ENCODE data around the gene ADGRG3.

ADGRG3 gene

DNA sequence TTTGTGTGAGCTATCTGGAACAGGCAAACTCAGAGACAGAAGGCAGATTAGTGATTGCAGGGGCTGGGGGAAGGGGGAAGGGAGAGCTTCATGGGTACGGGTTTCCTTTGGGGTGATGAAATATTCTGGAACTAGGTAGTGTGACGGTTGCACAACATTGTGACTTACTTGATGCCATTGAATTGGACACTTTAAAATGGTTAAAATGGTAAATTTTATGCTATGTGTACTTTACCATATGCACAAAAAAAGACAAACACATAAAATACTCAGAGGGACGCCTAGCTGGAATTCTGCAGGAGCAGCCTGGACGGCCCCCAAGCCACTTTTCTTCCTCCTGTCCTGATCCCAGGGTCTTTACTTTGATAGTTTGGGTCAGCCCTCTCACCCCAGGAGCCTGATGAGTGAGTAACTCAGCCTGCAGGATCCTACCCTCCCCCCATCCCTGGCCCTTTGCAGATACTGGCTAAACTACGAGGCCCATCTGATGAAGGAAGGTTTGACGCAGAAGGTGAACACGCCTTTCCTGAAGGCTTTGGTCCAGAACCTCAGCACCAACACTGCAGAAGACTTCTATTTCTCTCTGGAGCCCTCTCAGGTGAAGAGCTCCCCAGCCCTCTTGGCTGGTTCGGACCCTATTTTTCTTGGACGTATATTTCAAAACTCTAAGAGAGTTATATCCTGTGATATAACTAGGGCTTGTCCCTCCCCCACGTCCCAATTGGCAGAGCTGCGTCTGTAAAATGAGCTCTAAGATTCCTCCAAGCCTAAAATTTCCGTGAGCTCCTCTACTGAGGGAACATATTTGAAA lies 7.8 kb downstream of the ADGRG3 start:
- CTCF ChIA-PET: interaction anchor here (0.7 to 2.9 kb wide), 9 partner anchors 10 to 94 kb away, joined by 3 to 16 read pairs (median 5); partner anchors contain the start of gene KATNB1
- Histone ChIP-seq H3K36me3 (ENCODE audit: control insufficient read depth in 4 of 4, insufficient read depth in 4 of 4, low read length in 3 of 4) (no peaks in the 10 kb centered on the region), H3K4me1 (ENCODE audit: control extremely low read depth in 1 of 4, control insufficient read depth in 4 of 4, insufficient read depth in 4 of 4, low read length in 3 of 4) (peaks cover 3 to 58% (median 53%) of the 10 kb centered on the region in 4 experiments), H3K9me3 (ENCODE audit: control extremely low read depth in 1 of 5, control insufficient read depth in 4 of 5, insufficient read depth in 2 of 5, low read depth in 1 of 5, low read length in 4 of 5) (no peaks in the 10 kb centered on the region), H3K4me3 (ENCODE audit: control insufficient read depth in 1 of 7, extremely low read depth in 1 of 7, insufficient read depth in 4 of 7, low read depth in 2 of 7, low read length in 6 of 7) (peak overlapping the region in 1 of 7 experiments; percentile 7), H3K27me3 (replicated peaks in 2 of 5; ENCODE audit: control insufficient read depth in 4 of 5, insufficient read depth in 5 of 5, low read length in 4 of 5) (no peaks in the 10 kb centered on the region), H3K27ac (ENCODE audit: insufficient read depth in 1 of 2, low read depth in 1 of 2, low read length in 2 of 2, poor library complexity in 1 of 2, severe bottlenecking in 2 of 2) (peak overlapping the region in 1 of 2 experiments; percentile 31)
- 71% methylated on average over 7 of the region's 12 CpGs for WGBS (ENCODE audit: insufficient coverage)
- DNase-seq: peak in 2 of 3 donors; percentile 74 to 78
- POLR2A ChIA-PET: no interaction called here

DNA sequence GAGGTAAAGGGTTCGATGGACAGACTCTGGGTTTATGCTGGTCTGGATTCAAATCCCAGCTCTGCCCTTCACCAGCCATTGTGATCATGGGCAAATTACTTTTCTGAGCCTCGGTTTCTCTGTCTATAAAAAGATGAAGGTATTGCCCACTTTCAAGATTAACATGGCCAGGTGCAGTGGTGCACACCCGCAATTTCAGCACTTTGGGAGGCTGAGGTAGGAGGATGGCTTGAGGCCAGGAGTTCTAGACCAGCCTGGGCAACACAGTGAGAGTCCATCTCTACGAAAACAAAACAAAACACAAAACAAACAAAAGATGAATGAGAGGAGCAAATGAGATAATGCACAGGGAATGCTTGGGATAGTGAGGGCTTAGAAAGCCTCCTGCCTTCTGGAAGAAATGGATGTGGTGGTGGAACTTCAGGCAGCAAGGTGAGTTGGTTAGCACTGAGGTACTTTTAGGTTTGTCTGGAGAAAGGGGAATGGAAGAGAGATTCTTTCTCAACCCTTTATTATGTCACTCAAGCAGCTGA lies 8.5 kb downstream of the ADGRG3 start:
- no peaks in the 10 kb centered on the region for H3K36me3 ChIP-seq (ENCODE audit: control insufficient read depth in 4 of 4, insufficient read depth in 4 of 4, low read length in 3 of 4)
- H3K27me3 ChIP-seq (replicated peaks in 2 of 5; ENCODE audit: control insufficient read depth in 4 of 5, insufficient read depth in 5 of 5, low read length in 4 of 5): no peaks in the 10 kb centered on the region
- CTCF ChIA-PET: interaction anchor here (0.7 to 2.9 kb wide), 9 partner anchors 9 to 94 kb away, joined by 3 to 16 read pairs (median 4); partner anchors contain the start of gene KATNB1
- no peaks in the 10 kb centered on the region for H3K9me3 ChIP-seq (ENCODE audit: control extremely low read depth in 1 of 5, control insufficient read depth in 4 of 5, insufficient read depth in 2 of 5, low read depth in 1 of 5, low read length in 4 of 5)
- 80% methylated on average over 1 of the region's 4 CpGs for WGBS (ENCODE audit: insufficient coverage)
- no peak for DNase-seq
- H3K4me3 ChIP-seq (ENCODE audit: control insufficient read depth in 1 of 7, extremely low read depth in 1 of 7, insufficient read depth in 4 of 7, low read depth in 2 of 7, low read length in 6 of 7): no peak overlapping the region
- H3K4me1 ChIP-seq (ENCODE audit: control extremely low read depth in 1 of 4, control insufficient read depth in 4 of 4, insufficient read depth in 4 of 4, low read length in 3 of 4): peaks cover 3 to 63% (median 55%) of the 10 kb centered on the region in 4 experiments
- H3K27ac ChIP-seq (ENCODE audit: insufficient read depth in 1 of 2, low read depth in 1 of 2, low read length in 2 of 2, poor library complexity in 1 of 2, severe bottlenecking in 2 of 2): no peak overlapping the region
- POLR2A ChIA-PET: no interaction called here

DNA sequence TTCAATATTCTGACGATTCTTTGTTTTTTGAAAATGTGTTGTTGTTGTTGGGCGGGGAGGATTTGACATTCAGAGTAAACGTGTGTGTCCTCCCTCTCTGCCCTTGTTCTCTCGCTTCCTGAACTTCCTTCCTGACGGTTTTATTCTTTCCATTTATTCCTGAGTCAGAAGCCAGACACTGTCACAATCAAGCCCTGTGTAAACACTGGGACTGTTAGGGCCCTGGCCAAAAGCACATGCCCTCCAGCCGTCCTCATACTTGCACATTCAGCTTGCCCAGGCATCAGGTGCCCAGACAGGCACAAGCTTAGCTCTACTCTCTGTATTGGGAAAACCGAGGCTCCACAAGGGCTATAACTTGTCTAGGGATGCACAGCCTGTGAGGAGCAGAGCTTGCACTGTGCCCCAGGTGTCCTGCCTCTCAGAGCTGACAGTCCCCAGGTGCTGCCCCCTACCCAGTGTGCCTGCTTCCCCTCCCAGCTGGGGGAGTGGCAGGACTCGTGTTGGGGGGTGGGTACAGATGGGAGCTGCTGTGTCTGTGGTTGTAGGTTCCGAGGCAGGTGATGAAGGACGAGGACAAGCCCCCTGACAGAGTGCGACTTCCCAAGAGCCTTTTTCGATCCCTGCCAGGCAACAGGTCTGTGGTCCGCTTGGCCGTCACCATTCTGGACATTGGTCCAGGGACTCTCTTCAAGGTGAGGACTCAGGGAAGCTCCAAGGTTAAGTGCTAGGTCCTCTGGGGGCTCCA lies 9.7 kb downstream of the ADGRG3 start:
- no peak for DNase-seq
- Histone ChIP-seq H3K4me3 (ENCODE audit: control insufficient read depth in 1 of 7, extremely low read depth in 1 of 7, insufficient read depth in 4 of 7, low read depth in 2 of 7, low read length in 6 of 7) (no peak overlapping the region), H3K9me3 (ENCODE audit: control extremely low read depth in 1 of 5, control insufficient read depth in 4 of 5, insufficient read depth in 2 of 5, low read depth in 1 of 5, low read length in 4 of 5) (no peaks in the 10 kb centered on the region), H3K27ac (ENCODE audit: insufficient read depth in 1 of 2, low read depth in 1 of 2, low read length in 2 of 2, poor library complexity in 1 of 2, severe bottlenecking in 2 of 2) (no peak overlapping the region), H3K36me3 (ENCODE audit: control insufficient read depth in 4 of 4, insufficient read depth in 4 of 4, low read length in 3 of 4) (no peaks in the 10 kb centered on the region), H3K27me3 (replicated peaks in 2 of 5; ENCODE audit: control insufficient read depth in 4 of 5, insufficient read depth in 5 of 5, low read length in 4 of 5) (no peaks in the 10 kb centered on the region), H3K4me1 (ENCODE audit: control extremely low read depth in 1 of 4, control insufficient read depth in 4 of 4, insufficient read depth in 4 of 4, low read length in 3 of 4) (peaks cover 3 to 71% (median 61%) of the 10 kb centered on the region in 4 experiments)
- POLR2A ChIA-PET: no interaction called here
- WGBS (ENCODE audit: insufficient coverage): 74% methylated on average over 14 of the region's 14 CpGs
- CTCF ChIA-PET: interaction anchor here (0.8 to 1.5 kb wide), 7 partner anchors 10 to 58 kb away, joined by 3 to 9 read pairs (median 4); partner anchors contain the start of genes ADGRG3 and KATNB1

DNA sequence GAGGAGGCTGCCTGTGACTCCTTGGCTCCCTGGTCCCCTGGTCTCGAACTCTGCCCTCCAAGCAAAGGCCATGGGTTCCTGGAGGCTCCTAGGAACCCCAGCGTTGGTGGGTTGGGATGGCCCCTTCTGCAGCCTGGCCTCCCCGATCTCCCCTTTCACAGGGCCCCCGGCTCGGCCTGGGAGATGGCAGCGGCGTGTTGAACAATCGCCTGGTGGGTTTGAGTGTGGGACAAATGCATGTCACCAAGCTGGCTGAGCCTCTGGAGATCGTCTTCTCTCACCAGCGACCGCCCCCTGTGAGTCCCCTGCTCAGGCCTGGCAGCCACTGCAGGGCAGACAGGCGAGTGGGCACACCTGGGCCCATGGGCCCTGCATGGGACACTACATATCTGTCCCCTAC lies 10.9 kb downstream of the ADGRG3 start:
- WGBS (ENCODE audit: insufficient coverage): over 99% methylated on average over 9 of the region's 12 CpGs
- ChIA-PET POLR2A (no interaction called here), CTCF (interaction anchor here (1.5 kb wide), 1 partner anchor 57 kb away, joined by 4 read pairs; the partner anchor contains the start of gene KATNB1)

DNA sequence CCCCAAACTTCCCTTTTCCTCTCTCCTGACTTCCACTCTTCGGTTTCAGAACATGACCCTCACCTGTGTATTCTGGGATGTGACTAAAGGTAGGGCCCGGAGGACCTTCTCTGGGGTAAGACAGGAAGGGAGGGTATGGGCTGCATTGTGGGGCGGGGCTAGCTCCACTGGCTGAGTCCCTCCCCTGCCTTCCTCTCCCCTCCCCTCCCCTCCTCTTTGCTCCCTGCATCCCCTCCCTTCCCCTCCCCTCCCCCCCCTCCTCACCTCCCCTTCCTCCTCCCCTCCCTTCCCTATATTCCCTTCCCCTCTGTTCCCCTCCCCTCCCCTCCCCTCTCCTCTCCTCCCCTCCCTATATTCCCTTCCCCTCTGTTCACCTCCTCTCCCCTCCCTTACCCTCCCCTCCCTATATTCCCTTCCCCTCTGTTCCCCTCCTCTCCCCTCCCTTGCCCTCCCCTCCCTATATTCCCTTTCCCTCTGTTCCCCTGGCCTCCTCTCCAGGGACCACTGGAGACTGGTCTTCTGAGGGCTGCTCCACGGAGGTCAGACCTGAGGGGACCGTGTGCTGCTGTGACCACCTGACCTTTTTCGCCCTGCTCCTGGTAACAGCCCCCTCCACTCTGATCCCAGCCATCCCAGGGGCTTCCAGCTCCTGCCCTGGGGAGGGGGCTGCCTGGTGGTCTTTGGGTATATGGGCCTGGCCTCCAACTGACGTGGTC lies 11.8 kb downstream of the ADGRG3 start:
- Histone ChIP-seq H3K27ac (ENCODE audit: insufficient read depth in 1 of 2, low read depth in 1 of 2, low read length in 2 of 2, poor library complexity in 1 of 2, severe bottlenecking in 2 of 2) (no peak overlapping the region), H3K4me3 (ENCODE audit: control insufficient read depth in 1 of 7, extremely low read depth in 1 of 7, insufficient read depth in 4 of 7, low read depth in 2 of 7, low read length in 6 of 7) (peak overlapping the region in 2 of 7 experiments; percentile 4 to 54), H3K36me3 (ENCODE audit: control insufficient read depth in 4 of 4, insufficient read depth in 4 of 4, low read length in 3 of 4) (no peaks in the 10 kb centered on the region), H3K4me1 (ENCODE audit: control extremely low read depth in 1 of 4, control insufficient read depth in 4 of 4, insufficient read depth in 4 of 4, low read length in 3 of 4) (peaks cover 3 to 90% (median 79%) of the 10 kb centered on the region in 4 experiments), H3K27me3 (replicated peaks in 2 of 5; ENCODE audit: control insufficient read depth in 4 of 5, insufficient read depth in 5 of 5, low read length in 4 of 5) (no peaks in the 10 kb centered on the region), H3K9me3 (ENCODE audit: control extremely low read depth in 1 of 5, control insufficient read depth in 4 of 5, insufficient read depth in 2 of 5, low read depth in 1 of 5, low read length in 4 of 5) (no peaks in the 10 kb centered on the region)
- WGBS (ENCODE audit: insufficient coverage): 91% methylated on average over 3 of the region's 7 CpGs
- POLR2A ChIA-PET: no interaction called here
- peak in 2 of 3 donors; percentile 28 to 44 for DNase-seq
- CTCF ChIA-PET: interaction anchor here (0.7 to 9.5 kb wide), 7 partner anchors 9 to 56 kb away, joined by 3 to 72 read pairs (median 6); partner anchors contain the start of gene DRC7

More for the DNA sequence above, 10.9 kb downstream of the ADGRG3 start:
- no peak overlapping the region for H3K27ac ChIP-seq (ENCODE audit: insufficient read depth in 1 of 2, low read depth in 1 of 2, low read length in 2 of 2, poor library complexity in 1 of 2, severe bottlenecking in 2 of 2)
- DNase-seq: no peak
- H3K27me3 ChIP-seq (replicated peaks in 2 of 5; ENCODE audit: control insufficient read depth in 4 of 5, insufficient read depth in 5 of 5, low read length in 4 of 5): no peaks in the 10 kb centered on the region
- peaks cover 3 to 83% (median 70%) of the 10 kb centered on the region in 4 experiments for H3K4me1 ChIP-seq (ENCODE audit: control extremely low read depth in 1 of 4, control insufficient read depth in 4 of 4, insufficient read depth in 4 of 4, low read length in 3 of 4)
- H3K4me3 ChIP-seq (ENCODE audit: control insufficient read depth in 1 of 7, extremely low read depth in 1 of 7, insufficient read depth in 4 of 7, low read depth in 2 of 7, low read length in 6 of 7): peak overlapping the region in 2 of 7 experiments; percentile 19 to 33
- H3K9me3 ChIP-seq (ENCODE audit: control extremely low read depth in 1 of 5, control insufficient read depth in 4 of 5, insufficient read depth in 2 of 5, low read depth in 1 of 5, low read length in 4 of 5): no peaks in the 10 kb centered on the region
- no peaks in the 10 kb centered on the region for H3K36me3 ChIP-seq (ENCODE audit: control insufficient read depth in 4 of 4, insufficient read depth in 4 of 4, low read length in 3 of 4)

DNA sequence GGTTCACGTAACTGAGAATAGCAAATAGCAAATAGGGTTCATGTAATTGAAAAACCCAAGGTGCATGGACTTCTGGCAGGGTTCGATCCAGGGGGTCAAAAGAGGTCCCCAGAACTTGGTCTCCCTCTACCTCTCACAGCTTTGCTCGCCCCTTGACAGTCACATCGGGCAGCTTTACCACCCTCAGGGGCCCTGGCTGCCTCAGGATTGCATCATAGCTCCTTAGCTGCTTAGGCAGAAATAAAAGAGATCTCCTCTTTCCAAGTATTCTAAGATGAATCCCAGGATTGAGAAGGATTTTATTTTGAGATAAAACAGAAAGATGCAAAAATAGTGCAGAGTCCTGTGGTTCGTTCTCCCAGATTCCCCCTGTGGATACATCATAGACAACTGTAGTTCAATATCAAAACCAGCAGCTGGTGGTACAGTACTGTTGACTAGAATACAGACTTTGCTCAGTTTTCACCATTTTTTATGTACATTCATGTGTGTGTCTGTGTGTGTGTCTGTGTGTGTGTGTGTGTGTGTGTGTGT lies 12.8 kb downstream of the ADGRG3 start:
- H3K36me3 ChIP-seq (ENCODE audit: control insufficient read depth in 4 of 4, insufficient read depth in 4 of 4, low read length in 3 of 4): peaks cover 0 to 3% (median 0%) of the 10 kb centered on the region in 4 experiments
- H3K27me3 ChIP-seq (replicated peaks in 2 of 5; ENCODE audit: control insufficient read depth in 4 of 5, insufficient read depth in 5 of 5, low read length in 4 of 5): no peaks in the 10 kb centered on the region
- H3K4me3 ChIP-seq (ENCODE audit: control insufficient read depth in 1 of 7, extremely low read depth in 1 of 7, insufficient read depth in 4 of 7, low read depth in 2 of 7, low read length in 6 of 7): peak overlapping the region in 1 of 7 experiments; percentile 15
- no peak overlapping the region for H3K27ac ChIP-seq (ENCODE audit: insufficient read depth in 1 of 2, low read depth in 1 of 2, low read length in 2 of 2, poor library complexity in 1 of 2, severe bottlenecking in 2 of 2)
- DNase-seq: peak; percentile 32 to 54 (median 46)
- 89% methylated on average over 3 of the region's 5 CpGs for WGBS (ENCODE audit: insufficient coverage)
- no peaks in the 10 kb centered on the region for H3K9me3 ChIP-seq (ENCODE audit: control extremely low read depth in 1 of 5, control insufficient read depth in 4 of 5, insufficient read depth in 2 of 5, low read depth in 1 of 5, low read length in 4 of 5)
- ChIA-PET POLR2A (no interaction called here), CTCF (interaction anchor here (0.7 to 9.5 kb wide), 12 partner anchors 9 to 99 kb away, joined by 3 to 72 read pairs (median 5); partner anchors contain the start of genes DRC7 and KATNB1)
- H3K4me1 ChIP-seq (ENCODE audit: control extremely low read depth in 1 of 4, control insufficient read depth in 4 of 4, insufficient read depth in 4 of 4, low read length in 3 of 4): peaks cover 3 to 88% (median 74%) of the 10 kb centered on the region in 4 experiments
